CD4-positive, alpha-beta T cell treated with Interleukin-1 beta for 1 hour (primary cell): Measurements from ENCODE around the gene STYK1.
"Not testable (repeated sequence)": the region's sequence is repeated elsewhere in the genome, so short reads cannot be mapped to it uniquely, and the experiment has no call there.

Experiments used
- DNase-seq, 2 donors: peaks; one replicate each; pipeline ENCODE4 v3.0.0-alpha.2; 2020 to 2022

The STYK1 gene

DNA sequence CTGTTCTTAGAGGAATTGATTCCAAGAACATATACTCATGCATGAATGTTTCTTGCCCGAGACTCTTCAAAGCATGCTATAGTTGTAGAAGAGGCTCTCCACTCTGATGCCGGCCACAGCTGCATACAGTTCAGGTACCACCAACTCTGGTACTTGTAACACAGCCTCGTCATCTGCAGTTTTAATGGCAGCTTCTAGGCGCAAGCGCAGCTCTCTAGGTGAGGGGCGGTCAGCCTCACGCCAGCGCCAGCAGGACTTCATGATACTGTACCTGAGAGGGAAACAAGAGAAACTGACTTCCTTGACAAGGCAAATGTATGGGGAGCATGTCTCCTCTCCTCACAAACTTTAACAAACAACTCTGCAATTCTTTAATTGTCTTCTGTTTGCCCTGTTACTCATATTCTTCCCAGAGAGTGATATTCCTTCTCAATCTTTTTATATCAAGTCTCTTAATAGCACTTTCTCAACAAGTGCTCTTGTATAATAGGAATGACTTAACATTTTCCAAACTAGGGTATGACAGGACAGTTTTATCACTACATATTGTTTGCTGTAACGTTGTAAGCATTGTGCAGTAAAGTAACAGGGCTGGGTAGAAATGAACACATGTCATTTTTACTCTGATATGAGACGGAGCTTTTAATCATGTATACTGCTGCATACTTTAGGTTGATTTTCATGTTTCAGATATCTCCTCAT lies 53.6 kb downstream of the STYK1 start:
- DNase-seq: no peak

DNA sequence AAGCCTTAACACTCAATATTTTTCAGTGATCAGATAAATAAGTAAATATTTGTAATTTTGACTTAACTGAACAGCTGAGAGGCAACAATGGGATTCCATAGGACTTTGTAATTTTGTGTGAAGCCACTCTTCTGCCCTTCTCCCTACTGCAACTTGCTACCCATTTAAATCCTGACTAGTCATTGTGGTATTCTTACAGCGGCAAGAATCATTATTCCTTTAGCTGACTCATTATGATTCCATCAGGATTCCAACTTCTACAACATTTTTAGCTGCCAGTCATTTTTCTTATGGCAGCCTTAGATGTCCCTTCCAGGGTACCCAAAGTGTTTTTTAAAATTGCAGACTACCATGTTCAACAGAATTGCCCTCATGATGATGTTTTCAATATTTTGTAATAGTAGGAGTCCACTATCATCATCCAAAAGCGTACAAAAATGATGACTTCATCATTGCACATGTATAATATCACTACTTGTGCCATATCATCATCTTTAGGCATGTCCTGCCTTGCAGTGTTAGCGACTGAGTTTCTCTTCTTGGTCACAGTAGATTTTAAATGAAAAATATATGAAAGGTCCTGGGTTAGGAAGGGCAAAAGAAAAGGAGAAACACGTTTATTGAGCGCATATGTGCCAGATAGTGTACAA lies 55.4 kb downstream of the STYK1 start:
- no peak for DNase-seq

DNA sequence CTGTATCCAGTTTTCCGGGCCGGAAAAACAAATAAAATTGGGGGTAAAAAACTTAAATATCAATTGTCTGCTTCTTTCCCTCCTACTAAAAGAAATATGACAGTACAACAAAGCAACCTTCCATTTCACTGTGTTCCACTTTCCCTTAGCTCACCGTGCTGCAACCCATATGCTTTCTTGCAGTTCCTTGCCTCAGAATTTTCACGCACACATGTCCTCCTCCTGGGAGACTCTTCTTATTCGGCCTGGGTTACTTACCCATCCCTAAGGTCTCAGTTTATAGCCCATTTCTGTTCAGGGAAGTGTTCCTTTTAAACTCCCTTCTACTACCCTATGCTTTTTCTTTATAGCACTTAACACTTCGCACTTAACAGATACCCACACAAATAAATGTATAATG lies 56.0 kb downstream of the STYK1 start:
- DNase-seq: no peak

DNA sequence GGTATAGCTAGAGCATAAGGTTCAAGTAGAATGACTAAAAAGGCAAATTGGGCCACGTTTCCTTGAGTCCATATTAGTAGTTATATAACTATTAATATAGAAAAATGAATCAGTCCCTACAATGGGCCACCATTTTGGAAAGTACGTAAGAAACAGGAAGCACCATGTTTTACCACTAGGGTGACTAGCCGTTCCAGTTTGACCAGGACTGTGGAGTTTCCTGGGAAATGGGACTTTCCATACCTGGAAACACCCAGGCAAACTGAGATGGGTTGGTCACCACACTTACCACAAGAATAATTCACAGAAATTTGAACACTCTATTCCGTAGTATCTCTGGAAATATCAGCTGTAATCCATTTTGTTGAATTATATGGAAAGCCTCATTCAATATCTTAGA lies 58.3 kb downstream of the STYK1 start:
- DNase-seq: no peak

DNA sequence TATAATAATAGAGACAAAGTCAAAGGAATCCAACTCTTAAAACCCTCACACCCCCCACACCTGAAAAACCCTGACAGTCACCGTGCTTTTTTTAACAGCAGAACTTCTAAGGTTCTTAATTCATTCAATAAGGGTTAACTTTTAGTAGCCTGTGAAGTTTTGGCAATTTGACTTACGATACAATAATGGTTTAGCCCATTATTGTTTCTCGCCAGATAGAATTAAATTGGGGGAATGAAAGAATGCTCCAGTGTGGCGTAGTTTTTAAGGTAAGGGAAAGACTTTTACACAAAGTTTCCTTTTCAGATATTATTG lies 59.8 kb downstream of the STYK1 start:
- DNase-seq: no peak

DNA sequence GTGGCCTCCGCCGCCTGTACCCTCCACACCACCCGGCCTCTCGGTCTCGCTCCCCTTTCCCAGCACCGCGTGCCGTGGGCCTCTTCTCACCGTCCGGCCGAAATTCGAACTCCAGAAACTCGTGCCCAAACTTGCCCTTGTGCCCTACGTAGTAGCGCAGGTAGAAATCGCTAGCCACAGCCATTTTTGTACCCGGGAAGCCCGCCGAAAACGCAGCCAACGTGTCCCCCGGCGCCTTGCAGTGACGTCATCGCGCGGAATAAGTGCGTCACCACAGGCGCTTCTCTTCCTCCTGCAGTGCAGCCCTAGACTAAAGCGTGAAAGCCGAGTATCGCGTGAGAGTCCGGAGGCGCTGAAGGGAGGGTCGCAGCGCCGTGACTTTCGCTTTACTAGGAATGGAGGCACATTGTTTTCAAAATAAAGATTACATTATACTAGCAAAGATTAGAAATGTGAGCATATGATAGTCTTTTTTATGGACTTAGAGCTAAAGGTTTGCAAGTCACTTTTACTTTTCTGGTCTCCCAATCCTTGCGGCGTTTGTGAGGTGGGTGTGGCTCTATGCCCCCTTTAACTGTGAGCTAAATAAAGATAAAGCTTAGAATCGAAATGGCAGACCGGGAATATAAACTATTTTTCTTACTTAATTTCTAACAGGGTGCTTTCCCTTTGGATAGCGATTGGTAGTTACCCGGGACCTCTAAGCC lies 60.4 kb downstream of the STYK1 start, which contains the start of gene MAGOHB:
Gene MAGOHB (minus strand): TSS at position 261 of the 707 bp plus-strand sequence. CDS start 77 bp downstream, at position 184.
- DNase-seq: peak; percentile 96 to 98

DNA sequence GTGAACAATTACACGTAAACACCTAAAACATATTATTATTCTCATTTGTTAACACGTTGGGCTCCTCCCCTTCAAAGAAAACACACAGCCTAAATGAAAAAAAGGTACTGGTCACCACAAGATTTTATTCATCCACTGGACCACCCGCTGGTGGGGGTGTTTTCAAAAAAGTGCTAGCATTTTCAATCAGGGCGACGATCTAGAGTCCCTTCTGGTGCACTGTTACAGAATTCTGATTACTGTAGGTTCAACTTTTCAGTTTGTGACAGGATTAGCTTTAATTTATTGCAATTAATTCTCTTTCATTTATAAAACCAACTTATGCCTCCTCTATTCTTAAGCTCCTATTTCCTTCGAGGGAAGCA lies 60.9 kb downstream of the STYK1 start:
- no peak for DNase-seq

DNA sequence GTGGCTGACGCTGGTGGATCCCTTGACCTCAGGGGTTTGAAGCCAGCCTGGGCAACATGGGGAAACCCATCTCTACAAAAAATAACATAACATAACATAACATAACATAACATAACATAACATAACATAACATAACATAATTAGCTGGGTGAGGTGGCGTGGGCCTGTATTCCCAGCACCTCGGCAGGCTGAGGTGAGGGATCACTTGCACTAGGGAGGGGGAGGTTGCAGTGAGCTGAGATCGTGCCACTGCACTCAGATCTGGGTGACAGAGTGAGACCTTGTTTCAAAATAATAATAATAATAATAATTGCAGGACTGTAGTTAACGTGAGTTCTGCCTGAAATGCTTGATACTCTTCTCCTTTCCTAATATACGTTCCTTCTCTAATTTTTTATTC lies 61.7 kb downstream of the STYK1 start:
- no peak for DNase-seq

DNA sequence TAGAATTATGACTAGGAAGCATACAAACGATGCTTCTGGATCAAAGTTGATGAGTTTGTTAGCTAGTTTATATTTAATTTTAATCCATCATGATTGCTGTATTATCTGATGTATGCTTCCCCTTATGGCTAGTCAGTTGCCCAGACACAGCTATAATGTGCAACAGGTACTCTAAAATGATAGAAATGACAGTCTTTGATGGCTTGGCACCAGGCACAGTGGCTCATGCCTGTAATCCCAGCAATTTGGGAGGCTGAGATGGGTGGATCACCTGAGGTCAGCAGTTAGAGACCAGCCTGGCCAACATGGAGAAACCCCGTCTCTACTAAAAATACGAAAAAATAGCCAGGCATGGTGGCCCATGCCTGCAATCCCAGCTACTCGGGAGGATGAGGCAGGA lies 62.6 kb downstream of the STYK1 start:
- DNase-seq: not testable (repeated sequence)

DNA sequence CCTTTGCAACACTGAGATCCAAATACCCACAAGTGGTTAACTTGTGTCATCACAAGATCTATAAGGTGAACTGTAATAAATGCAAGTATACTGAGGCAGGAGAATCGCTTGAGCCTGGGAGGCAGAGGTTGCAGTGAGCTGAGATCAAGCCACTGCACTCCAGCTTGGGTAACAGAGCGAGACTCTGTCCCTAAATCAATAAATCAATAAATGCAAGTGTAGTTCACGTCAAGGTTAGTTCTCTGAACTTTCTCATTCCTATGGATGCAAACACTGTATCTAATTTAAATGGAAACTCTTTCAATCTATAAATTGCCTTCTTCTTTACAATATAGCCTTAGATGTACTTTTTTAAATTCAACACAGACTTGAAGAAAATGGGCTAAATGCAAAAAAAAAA lies 63.7 kb downstream of the STYK1 start:
- DNase-seq: no peak

DNA sequence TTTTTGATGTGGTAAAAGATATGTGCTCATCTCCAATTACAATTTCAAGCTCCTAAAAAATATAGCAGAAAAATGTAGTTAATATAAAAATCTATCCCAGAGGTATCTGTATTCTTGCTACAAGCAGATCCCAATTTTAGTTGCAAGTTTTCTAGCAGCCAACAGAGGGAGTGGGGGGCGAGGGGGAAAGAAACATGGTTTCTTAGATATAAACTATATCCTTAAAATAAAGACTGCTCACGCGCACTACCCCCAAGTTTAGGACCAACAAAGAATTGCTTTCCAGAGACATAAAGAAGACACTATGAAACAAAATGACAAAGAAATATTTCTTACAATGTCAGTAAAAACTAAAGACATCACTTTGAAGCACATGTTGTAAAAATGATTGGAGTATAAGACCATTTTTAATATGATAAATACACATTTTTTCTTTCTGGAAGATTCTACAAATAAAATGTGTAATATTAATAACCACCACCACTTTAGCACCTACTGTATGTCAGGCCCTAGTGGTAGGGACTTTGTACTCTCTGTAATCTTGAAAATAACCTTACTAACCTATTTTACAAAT lies 65.9 kb downstream of the STYK1 start:
- no peak for DNase-seq

DNA sequence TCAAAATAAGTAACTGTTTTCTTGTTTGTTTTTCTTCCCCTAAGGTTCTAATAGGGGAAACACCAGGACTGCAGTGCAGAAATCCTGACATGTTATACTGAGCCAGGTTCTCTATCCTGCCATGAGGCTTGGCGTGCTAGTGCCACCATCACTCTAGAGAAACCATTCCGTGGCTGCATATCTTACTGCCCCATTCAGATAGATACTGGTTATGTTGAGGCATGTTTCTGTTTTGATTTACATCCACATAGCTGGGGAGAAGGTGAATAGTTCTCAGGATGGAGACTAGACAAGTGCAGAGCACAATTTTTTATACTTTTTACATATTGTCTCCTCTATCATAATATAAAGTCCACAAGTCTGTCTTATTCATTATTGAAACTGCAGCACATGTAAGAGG lies 72.0 kb downstream of the STYK1 start:
- no peak for DNase-seq

DNA sequence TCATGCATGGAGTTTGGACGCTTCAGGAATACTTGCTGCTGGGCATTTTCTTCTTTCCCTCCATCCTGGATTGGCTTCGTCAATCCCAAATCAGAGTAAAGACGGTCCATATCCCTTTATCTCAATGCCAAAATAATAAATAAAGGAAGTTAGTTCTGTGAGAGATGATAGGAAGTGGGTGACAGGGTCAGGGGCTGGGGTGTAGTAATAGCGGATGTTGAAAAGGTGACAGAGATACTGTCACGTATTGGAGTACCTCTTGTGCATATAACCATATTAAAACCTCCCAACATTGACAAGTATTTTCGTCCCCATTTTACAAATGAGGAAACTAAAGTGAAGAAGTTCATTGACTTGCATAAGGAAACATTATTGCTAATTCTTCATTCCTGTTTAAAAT lies 72.9 kb downstream of the STYK1 start:
- no peak for DNase-seq

DNA sequence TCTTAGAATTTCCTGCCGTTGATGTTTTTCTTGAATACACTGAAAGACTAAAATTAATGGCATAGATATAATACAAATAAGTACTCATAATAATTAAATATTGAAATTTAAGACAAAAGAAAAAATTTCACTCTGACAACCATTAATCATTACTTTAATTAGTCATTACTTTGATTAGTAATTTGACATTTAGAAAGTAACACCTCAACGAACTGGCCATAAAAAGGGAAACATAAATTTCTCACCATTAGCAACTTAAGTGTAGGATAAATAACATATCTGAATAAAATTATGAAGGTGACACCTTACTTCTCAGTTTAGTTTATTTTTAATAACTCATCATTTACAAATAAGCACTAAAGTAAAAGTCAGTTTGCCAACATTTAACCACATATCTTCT lies 78.0 kb downstream of the STYK1 start:
- no peak for DNase-seq

DNA sequence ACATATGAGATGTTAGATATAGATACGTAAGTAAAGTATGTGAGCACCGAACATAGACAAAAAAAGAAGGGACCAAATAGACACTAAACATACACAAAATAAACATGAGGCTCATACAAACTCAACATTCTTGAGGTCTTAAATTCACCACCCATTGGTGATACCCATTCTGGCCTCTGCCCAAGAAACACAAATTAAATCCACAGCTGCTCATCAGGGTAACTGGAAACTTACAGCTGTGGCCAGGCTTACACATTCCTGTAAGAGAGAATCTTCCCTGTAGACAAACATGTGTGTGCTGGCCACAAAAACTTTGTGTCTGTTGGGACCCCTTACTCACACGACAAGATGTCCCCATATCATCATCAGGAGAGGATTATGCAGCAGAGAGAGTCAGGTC lies 82.9 kb downstream of the STYK1 start:
- no peak for DNase-seq

DNA sequence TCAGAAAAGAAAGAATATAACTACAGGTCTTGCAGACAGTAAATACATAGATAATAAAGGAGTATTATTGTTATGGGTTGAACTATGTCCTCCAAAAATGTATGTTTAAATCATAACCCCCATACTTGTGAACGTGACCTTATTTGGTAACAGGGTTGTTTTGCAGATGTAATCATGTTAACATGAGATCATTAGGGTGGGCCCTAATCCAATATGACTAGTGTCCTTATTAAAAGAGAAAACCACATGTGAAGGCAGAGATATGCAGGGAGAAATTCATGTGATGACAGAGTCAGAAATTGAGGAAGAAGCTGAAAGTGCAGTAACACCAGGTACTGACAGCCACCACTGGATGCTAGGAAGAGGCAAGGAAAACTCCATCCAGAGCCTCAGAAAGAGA lies 89.4 kb downstream of the STYK1 start:
- no peak for DNase-seq

DNA sequence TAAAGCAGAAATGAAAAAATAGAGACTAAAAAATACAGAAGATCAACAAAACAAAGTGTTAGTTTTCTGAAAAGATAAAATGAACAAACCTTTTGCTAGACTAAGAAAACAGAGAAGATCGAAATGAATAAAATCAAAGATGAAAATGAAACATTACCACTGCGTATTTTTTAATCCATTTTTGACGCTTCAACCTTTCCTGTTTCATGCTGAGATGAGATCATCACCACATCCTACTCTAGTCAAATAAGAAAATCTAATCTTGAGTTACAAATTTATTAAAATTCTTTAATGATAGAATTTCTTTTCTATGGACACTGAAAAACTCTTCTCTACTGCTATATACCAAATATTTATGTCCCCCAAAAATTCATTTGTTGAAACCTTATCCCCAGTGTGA lies 91.1 kb downstream of the STYK1 start:
- no peak for DNase-seq

DNA sequence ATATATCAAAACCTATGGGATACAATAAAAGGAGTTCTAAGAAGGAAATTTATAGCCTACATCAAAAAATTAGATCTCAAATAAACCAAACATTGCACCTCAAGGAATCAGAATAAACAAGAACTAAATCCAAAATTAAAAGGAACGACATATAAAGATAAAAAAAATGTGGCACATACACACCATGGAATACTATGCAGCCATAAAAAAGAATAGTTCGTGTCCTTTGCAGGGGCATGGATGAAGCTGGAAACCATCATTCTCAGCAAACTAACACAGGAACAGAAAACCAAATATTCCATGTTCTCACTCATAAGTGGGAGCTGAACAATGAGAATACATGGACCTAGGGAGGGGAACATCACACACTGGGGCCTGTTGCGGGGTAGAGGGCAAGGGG lies 91.7 kb downstream of the STYK1 start:
- DNase-seq: not testable (repeated sequence)

DNA sequence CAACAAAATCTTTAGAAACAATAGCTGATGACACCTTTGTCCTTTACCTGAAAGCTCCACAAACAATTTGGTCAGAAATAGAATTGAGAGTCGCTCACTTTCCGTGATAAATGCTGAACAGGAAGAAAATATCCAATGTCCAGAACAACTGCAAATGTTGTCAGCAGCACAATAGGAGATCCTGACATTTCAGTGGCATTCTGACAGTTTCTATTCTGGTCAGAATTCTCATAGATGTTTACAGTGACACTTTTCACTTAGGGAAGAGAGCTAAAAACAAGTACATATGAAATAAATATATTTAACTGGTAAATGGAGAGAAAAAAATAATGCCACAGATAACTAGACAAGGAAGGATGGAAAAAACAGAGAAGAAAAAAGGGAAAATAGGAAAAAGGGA lies 99.5 kb downstream of the STYK1 start:
- no peak for DNase-seq

DNA sequence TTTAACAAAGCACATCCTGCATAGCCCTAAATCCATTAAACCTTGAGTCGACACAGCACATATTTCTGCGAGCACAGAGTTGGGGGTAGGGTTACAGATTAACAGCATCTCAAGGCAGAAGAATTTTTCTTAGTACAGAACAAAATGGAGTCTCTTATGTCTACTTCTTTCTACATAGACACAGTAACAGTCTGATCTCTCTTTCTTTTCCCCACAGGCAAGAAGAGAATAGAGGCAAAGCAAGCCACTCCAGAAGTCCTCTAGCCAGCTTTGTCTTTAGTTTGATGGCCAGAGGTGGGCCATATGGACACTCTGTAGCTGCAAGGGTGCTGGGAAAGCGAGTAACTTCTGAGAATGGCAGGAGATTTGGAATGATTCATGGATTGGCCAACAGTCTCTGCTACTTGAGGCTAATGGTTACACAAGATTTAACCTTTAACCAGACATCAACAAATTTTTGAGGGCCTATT lies 101.8 kb downstream of the STYK1 start:
- not testable (repeated sequence) for DNase-seq

DNA sequence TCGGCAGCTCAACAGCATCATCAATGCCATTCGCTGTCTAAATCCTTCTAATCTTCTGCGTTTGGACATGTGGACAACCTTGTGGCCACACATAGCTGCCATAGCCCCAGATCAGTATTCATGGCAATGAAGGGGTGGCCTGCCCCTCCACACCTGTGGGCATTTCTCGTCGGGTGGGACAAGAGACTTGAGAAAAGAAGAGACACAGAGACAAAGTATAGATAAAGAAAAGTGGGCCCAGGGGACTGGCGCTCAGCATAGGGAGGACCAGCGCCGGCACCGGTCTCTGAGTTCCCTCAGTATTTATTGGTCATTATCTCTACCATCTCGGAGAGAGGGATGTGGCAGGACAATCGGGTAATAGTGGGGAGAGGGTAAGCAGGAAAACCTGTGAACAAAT lies 102.7 kb downstream of the STYK1 start:
- no peak for DNase-seq
